IPS-15b (cell line): ENCODE measurements around the gene H6PD.
"Not testable (repeated sequence)": the region's sequence is repeated elsewhere in the genome, so short reads cannot be mapped to it uniquely, and the experiment has no call there.

ENCODE experiments used
- H3K27me3 ChIP-seq: one replicate; pipeline ENCODE4 v1.6.1; 2013; ENCODE audit warnings: low read length; ENCODE audit not compliant: control insufficient read depth, insufficient read depth
- H3K36me3 ChIP-seq: one replicate; pipeline ENCODE4 v1.6.1; 2013; ENCODE audit warnings: low read length; ENCODE audit not compliant: control insufficient read depth, insufficient read depth
- H3K4me1 ChIP-seq: one replicate; pipeline ENCODE4 v1.6.1; 2013; ENCODE audit warnings: mild to moderate bottlenecking, low read length; ENCODE audit not compliant: control insufficient read depth, insufficient read depth
- H3K4me3 ChIP-seq: one replicate; pipeline ENCODE4 v1.5.1; 2013; ENCODE audit warnings: low read depth, low read length
- H3K9ac ChIP-seq: one replicate; pipeline ENCODE4 v1.6.1; 2013; ENCODE audit warnings: low read depth, mild to moderate bottlenecking, low read length
- H3K9me3 ChIP-seq: one replicate; pipeline ENCODE4 v1.6.1; 2013; ENCODE audit warnings: mild to moderate bottlenecking, low read length; ENCODE audit not compliant: control insufficient read depth, insufficient read depth

H6PD gene

DNA sequence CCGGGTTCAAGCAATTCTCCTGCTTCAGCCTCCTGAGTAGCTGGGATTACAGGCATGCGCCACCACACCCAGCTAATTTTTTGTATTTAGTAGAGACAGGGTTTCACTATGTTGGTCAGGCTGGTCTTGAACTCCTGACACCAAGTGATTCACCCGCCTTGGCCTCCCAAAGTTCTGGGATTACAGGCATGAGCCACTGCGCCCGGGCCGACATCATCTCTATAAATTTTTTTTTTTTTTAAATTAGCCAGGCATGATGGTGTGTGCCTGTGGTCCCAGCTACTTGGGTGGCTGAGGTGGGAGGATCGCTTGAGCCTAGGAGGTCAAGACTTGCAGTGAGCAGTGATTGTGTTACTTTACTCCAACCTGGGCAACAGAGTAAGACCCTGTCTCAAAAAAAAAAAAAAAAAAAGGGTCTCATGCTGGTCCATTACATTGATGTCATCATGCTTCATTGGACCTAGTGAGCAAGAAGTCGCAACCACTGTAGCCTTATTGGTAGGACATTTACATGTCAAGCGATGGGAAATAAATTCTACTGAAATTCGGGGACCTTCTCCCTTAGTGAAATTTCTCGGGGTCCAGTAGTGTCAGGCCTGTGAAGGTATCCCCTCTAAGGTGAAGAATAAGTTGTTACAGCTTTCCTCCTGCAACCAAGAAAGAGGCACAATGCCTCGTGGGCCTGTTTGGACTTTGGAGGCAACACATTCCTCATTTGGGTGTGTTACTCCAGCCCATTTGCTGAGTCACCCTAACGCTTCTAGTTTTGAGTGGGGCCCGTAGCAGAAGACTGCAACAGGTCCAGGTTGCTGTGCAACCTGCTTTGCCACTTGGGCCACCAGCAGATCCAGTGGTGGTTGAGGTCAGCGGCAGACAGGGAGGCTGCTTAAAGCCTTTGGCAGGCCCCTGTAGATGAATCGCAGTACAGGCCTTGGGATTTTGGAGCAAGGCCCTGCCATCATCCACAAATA lies 65.3 kb downstream of the H6PD start:
- H3K4me1 ChIP-seq = not testable (repeated sequence)

DNA sequence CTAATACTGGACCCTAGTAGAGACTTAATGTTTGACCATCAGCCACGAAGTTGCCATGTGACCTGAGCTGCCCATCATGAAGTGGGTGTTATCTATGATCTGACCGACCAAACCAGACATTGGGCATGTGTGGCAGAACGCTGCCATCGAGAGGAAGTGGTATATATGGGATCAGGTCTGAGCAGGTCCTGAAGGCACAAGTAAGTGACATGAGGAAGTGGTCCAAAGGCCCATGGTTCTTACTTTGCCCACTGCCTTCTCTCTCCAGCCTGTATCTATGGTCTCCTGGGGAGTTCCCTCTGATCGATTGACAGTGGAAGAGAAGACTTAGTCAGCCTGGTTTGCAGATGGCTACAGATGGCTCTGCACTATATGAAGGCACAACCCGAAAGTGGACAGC lies 66.0 kb downstream of the H6PD start:
- H3K9ac ChIP-seq = no peak overlapping the region
- no peaks in the 10 kb centered on the region for H3K4me1 ChIP-seq

More for the DNA sequence above, 65.3 kb downstream of the H6PD start:
- H3K9me3 ChIP-seq, H3K4me3 ChIP-seq, H3K27me3 ChIP-seq, H3K9ac ChIP-seq, H3K36me3 ChIP-seq: not testable (repeated sequence)

DNA sequence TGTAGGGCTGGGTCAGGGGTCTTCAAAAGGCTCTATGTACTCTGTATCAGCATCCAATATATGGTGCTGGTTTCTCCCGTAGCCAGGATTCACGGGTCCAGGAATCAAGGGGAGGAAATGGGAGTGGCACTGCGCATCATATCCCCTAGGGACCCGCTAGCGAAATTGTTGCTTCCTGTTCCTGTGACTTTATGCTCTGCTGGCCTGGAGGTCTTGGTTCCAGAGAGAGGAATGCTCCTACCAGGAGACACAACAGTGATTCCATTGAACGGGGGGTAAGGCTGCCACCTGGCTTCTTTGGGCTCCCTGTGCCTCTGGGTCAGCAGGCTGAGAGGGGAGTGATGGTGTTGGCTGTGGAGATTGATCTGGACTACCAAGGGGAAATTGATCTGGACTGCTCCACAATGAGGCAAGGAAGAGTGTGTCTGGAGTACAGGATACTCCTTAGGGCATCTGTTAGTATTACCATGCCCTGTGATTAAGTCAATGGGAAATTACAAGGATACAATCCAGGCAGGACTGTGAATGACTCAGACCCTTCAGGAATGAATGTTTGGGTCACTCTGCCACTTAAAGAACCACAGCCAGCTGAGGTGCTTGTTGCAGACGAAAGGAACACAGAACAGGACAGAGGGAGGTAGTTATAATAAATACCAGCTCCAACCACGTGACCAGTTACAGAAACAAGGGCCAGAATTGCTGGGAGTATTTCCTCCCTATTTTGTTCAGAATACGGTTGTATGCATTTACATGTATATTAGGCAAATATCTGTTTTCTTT lies 68.4 kb downstream of the H6PD start:
- H3K9ac ChIP-seq = no peak overlapping the region

More for the DNA sequence above, 66.0 kb downstream of the H6PD start:
- Histone ChIP-seq H3K36me3 (no peaks in the 10 kb centered on the region), H3K27me3 (no peaks in the 10 kb centered on the region), H3K4me3 (no peak overlapping the region), H3K9me3 (no peaks in the 10 kb centered on the region)

DNA sequence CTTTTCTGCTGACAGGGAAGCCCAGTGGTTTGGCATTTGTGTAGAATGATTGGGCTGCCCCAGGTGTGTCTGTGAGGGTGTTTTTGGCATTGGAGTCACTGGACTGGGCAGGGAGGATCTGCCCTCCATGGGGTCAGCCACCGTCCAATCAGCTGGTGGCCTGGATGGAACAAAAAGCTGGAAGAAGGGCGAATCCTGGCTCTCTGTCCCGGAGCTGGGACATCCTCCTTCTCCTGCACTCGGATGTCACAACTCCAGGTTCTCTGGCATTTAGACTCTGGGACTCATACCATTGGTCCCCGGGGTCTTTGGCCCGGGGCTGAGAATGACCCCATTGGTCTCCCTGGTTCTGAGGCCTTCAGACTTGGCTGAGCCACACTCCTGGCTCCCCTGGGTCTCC lies 69.3 kb downstream of the H6PD start:
- no peaks in the 10 kb centered on the region for H3K9me3 ChIP-seq
- no peaks in the 10 kb centered on the region for H3K27me3 ChIP-seq

More for the DNA sequence above, 68.4 kb downstream of the H6PD start:
- no peak overlapping the region for H3K4me3 ChIP-seq
- no peaks in the 10 kb centered on the region for H3K36me3 ChIP-seq
- H3K27me3 ChIP-seq = no peaks in the 10 kb centered on the region
- H3K4me1 ChIP-seq = no peaks in the 10 kb centered on the region
- H3K9me3 ChIP-seq = no peaks in the 10 kb centered on the region

DNA sequence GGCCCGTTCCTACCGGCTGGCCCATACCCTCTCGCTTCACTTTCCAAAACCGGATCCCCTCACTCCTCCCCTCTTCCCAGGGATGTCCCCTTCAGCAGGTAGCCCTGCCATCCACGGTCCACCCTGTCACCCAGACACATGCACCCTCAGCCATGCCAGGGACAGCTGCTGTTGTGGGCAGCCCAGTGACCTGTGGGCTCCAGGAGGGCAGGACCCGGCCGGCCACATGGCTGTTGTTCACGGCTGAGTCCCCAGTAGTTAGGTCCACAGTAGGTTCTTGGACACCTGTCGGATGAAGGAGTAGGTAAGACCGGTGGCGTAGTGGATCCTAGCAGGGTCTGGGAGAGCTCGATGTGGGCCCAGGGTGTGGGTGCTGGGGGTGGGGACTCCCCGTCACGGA lies 70.6 kb downstream of the H6PD start:
- no peaks in the 10 kb centered on the region for H3K36me3 ChIP-seq
- no peaks in the 10 kb centered on the region for H3K4me1 ChIP-seq
- H3K4me3 ChIP-seq = no peak overlapping the region
- H3K9me3 ChIP-seq = no peaks in the 10 kb centered on the region
- no peaks in the 10 kb centered on the region for H3K27me3 ChIP-seq
- H3K9ac ChIP-seq = no peak overlapping the region

More for the DNA sequence above, 69.3 kb downstream of the H6PD start:
- Histone ChIP-seq H3K9ac (no peak overlapping the region), H3K4me3 (no peak overlapping the region), H3K36me3 (no peaks in the 10 kb centered on the region), H3K4me1 (no peaks in the 10 kb centered on the region)

GRCh38 chr1:9306006-9306405 lies 71.4 kb downstream of the H6PD start:
- Histone ChIP-seq H3K9ac (no peak overlapping the region), H3K36me3 (no peaks in the 10 kb centered on the region), H3K9me3 (no peaks in the 10 kb centered on the region), H3K27me3 (no peaks in the 10 kb centered on the region), H3K4me3 (no peak overlapping the region), H3K4me1 (no peaks in the 10 kb centered on the region)

DNA sequence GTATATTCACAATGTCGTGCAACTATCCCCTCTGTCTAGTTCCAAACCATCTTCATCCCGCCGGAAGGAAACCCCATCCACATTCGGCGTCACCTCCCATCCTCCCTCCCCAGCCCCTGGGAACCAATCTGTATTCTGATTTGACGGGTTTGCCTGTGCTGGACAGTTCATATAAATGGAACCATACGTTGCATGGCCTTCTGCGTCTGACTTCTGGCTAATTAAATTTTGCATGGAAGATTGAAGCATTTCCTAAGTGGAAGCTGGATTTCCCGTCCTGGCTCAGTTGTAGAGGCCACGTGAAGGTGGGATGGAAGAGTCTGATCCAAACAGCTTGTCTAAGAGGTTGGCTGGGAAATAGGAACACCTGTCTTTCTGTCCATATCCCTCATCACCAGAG lies 72.7 kb downstream of the H6PD start:
- Histone ChIP-seq H3K36me3 (no peaks in the 10 kb centered on the region), H3K9ac (no peak overlapping the region), H3K4me3 (no peak overlapping the region), H3K4me1 (no peaks in the 10 kb centered on the region), H3K9me3 (no peaks in the 10 kb centered on the region), H3K27me3 (no peaks in the 10 kb centered on the region)

DNA sequence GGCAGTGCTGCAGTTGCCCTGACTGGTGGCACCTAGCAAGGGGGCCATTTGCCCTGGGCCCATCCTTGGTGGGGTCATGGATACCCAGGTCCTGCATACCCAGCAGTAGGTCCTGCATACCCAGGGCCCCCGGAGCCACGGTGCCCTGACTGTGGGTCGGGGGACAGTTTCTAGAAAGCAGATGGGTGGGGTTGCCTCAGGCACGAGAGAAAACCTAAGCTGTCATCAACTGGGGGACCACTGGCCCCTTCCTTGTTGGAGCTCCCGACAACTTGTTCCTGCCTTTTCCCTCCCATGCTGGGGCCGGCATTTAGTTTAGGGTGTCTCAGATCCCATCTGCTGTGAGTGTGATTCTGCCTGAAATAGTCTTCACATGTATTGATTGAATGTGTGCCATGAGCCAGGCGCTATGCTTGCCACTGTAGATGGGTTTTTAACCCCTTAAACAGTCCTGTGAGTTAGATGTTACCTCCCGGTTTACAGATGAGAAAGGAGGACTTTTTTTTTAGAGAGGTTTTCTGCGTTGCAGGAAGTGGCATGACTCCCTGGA lies 73.7 kb downstream of the H6PD start:
- H3K9me3 ChIP-seq = no peaks in the 10 kb centered on the region
- H3K4me3 ChIP-seq = no peak overlapping the region
- no peak overlapping the region for H3K9ac ChIP-seq
- H3K27me3 ChIP-seq = no peaks in the 10 kb centered on the region
- no peaks in the 10 kb centered on the region for H3K4me1 ChIP-seq
- no peaks in the 10 kb centered on the region for H3K36me3 ChIP-seq

DNA sequence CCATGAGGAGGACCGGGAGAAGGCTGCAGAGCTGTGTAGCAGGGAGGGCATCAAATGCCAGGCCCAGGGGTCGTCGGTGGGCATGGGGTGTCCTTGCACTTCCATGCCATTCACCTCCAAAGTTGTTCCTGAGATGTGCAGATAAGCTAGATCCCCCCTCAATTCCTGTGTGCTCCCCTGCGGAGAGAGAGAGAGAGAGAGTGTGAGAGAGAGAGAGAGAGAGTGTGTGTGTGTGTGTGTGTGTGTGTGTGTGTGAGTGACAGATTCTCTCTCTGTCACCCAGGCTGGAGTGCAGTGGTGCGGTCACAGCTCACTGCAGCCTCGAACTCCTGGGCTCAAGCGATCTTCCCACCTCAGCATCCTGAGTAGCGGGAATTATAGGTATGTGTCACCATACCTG lies 74.5 kb downstream of the H6PD start:
- Histone ChIP-seq H3K9ac (no peak overlapping the region), H3K27me3 (no peaks in the 10 kb centered on the region), H3K36me3 (no peaks in the 10 kb centered on the region), H3K9me3 (no peaks in the 10 kb centered on the region), H3K4me3 (no peak overlapping the region), H3K4me1 (no peaks in the 10 kb centered on the region)

GRCh38 chr1:9309991-9310390 lies 75.4 kb downstream of the H6PD start:
- Histone ChIP-seq H3K4me1 (no peaks in the 10 kb centered on the region), H3K36me3 (no peaks in the 10 kb centered on the region), H3K9ac (no peak overlapping the region), H3K27me3 (no peaks in the 10 kb centered on the region), H3K9me3 (no peaks in the 10 kb centered on the region), H3K4me3 (no peak overlapping the region)

DNA sequence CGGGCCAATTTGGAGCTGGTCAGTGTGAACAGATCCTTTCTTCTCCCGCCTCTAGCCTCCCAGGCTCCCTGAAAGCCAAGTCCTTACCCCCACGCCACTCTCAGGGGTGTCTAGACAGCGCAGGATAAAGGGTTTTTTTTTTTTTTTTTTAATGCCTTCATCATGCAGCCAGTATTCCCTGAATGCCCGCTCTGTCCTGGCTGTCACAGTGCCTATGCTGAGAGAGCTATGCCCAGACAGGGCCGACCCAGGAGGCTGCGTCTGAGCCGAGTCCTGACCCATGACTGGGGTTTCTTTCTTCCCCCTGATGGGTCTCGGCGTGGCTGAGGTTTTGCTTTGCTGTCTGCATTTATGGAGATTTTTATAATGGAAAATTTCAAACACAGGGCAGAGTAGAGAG lies 76.5 kb downstream of the H6PD start:
- H3K36me3 ChIP-seq = no peaks in the 10 kb centered on the region
- no peaks in the 10 kb centered on the region for H3K9me3 ChIP-seq
- no peaks in the 10 kb centered on the region for H3K27me3 ChIP-seq
- no peaks in the 10 kb centered on the region for H3K4me1 ChIP-seq
- H3K4me3 ChIP-seq = no peak overlapping the region
- H3K9ac ChIP-seq = no peak overlapping the region
